DOHH2 (cell line): ENCODE results near the gene GGA2.
"Not testable (repeated sequence)": the region's sequence is repeated elsewhere in the genome, so short reads cannot be mapped to it uniquely, and the experiment has no call there.

ENCODE experiments used
- H3F3A ChIP-seq: fragments of 200-600 bp; sonication (generic), shearing (Covaris generic); 2 replicates; pipeline ENCODE4 v1.6.0; 2016; ENCODE audit warnings: antibody characterized with exemption, mild to moderate bottlenecking; ENCODE audit not compliant: control insufficient read depth, insufficient read depth
- H3K27ac ChIP-seq: fragments of 200-600 bp; sonication (generic); 2 replicates; pipeline ENCODE4 v1.5.1; 2014; ENCODE audit warnings: low read depth, mild to moderate bottlenecking, low read length, moderate library complexity
- H3K27me3 ChIP-seq: fragments of 200-600 bp; sonication (generic); 2 replicates; pipeline ENCODE4 v1.6.1; 2014; ENCODE audit warnings: mild to moderate bottlenecking, low read length, mixed read lengths; ENCODE audit not compliant: control insufficient read depth
- H3K36me3 ChIP-seq: fragments of 200-600 bp; sonication (generic); 2 replicates; pipeline ENCODE4 v1.6.1; 2014; ENCODE audit warnings: mild to moderate bottlenecking, low read length, moderate library complexity, mixed read lengths; ENCODE audit not compliant: control insufficient read depth
- H3K4me1 ChIP-seq: fragments of 200-600 bp; sonication (generic); 2 replicates; pipeline ENCODE4 v1.6.1; 2014; ENCODE audit warnings: mild to moderate bottlenecking, low read length, mixed read lengths; ENCODE audit not compliant: control insufficient read depth
- H3K4me2 ChIP-seq: fragments of 200-600 bp; sonication (generic); 2 replicates; pipeline ENCODE4 v1.6.0; 2014; ENCODE audit warnings: mild to moderate bottlenecking, low read length, moderate library complexity
- H3K4me3 ChIP-seq: fragments of 200-600 bp; sonication (generic); 2 replicates; pipeline ENCODE4 v1.5.1; 2014; ENCODE audit warnings: mild to moderate bottlenecking, low read length, mixed read lengths
- H3K79me2 ChIP-seq: fragments of 200-600 bp; sonication (generic); 2 replicates; pipeline ENCODE4 v1.6.1; 2014; ENCODE audit warnings: mild to moderate bottlenecking, low read length, mixed read lengths; ENCODE audit not compliant: control insufficient read depth
- H3K9me2 ChIP-seq: fragments of 200-600 bp; sonication (generic); replicated peaks from 2 replicates; pipeline ENCODE4 v1.6.1; 2014; ENCODE audit warnings: mild to moderate bottlenecking, low read length, mixed read lengths; ENCODE audit not compliant: control insufficient read depth
- H3K9me3 ChIP-seq: fragments of 200-600 bp; sonication (generic); 2 replicates; pipeline ENCODE4 v1.6.1; 2014; ENCODE audit warnings: antibody characterized with exemption, low read length, mixed read lengths; ENCODE audit not compliant: control insufficient read depth, insufficient read depth
- H4K20me1 ChIP-seq: fragments of 200-600 bp; sonication (generic); 2 replicates; pipeline ENCODE4 v1.6.0; 2014; ENCODE audit warnings: low read depth, mild to moderate bottlenecking, antibody characterized with exemption, low read length, moderate library complexity; ENCODE audit not compliant: control insufficient read depth, insufficient read depth
- EZH2phosphoT487 ChIP-seq: fragments of 200-600 bp; sonication (generic); IDR thresholded peaks from 2 replicates; pipeline ENCODE4 v1.6.1; 2017; ENCODE audit warnings: borderline replicate concordance, mild to moderate bottlenecking, antibody characterized with exemption, low read length, moderate library complexity, mixed read lengths
- TF ChIP-seq, protein P1 (sequence below): fragments of 200-600 bp; sonication (generic); IDR thresholded peaks from one replicate; pipeline ENCODE4 v1.5.1; 2014; ENCODE audit warnings: antibody characterized with exemption, mild to moderate bottlenecking, low read depth, low read length; ENCODE audit not compliant: poor library complexity, severe bottlenecking

Gene GGA2

GRCh38 chr16:23511731-23512130 is 1.4 kb upstream of the GGA2 start:
- peaks cover 44% of the 10 kb centered on the region for H3K36me3 ChIP-seq
- peaks cover 63% of the 10 kb centered on the region for H3K79me2 ChIP-seq
- H3K4me1 ChIP-seq, result peaks cover 68% of the 10 kb centered on the region
- peaks cover 15% of the 10 kb centered on the region for H4K20me1 ChIP-seq
- no peaks in the 10 kb centered on the region for H3K27me3 ChIP-seq
- H3K9me3 ChIP-seq, result no peaks in the 10 kb centered on the region
- peak overlapping the region; percentile 88 for H3K4me3 ChIP-seq
- peak overlapping the region; percentile 100 for H3K4me2 ChIP-seq
- no peaks in the 10 kb centered on the region for H3K9me2 ChIP-seq
- H3F3A ChIP-seq, result peaks cover 61% of the 10 kb centered on the region
- TF ChIP-seq, protein P1, sequence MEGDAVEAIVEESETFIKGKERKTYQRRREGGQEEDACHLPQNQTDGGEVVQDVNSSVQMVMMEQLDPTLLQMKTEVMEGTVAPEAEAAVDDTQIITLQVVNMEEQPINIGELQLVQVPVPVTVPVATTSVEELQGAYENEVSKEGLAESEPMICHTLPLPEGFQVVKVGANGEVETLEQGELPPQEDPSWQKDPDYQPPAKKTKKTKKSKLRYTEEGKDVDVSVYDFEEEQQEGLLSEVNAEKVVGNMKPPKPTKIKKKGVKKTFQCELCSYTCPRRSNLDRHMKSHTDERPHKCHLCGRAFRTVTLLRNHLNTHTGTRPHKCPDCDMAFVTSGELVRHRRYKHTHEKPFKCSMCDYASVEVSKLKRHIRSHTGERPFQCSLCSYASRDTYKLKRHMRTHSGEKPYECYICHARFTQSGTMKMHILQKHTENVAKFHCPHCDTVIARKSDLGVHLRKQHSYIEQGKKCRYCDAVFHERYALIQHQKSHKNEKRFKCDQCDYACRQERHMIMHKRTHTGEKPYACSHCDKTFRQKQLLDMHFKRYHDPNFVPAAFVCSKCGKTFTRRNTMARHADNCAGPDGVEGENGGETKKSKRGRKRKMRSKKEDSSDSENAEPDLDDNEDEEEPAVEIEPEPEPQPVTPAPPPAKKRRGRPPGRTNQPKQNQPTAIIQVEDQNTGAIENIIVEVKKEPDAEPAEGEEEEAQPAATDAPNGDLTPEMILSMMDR, result no peak
- no peak for TF ChIP-seq EZH2phosphoT487
- peak overlapping the region; percentile 100 for H3K27ac ChIP-seq

DNA sequence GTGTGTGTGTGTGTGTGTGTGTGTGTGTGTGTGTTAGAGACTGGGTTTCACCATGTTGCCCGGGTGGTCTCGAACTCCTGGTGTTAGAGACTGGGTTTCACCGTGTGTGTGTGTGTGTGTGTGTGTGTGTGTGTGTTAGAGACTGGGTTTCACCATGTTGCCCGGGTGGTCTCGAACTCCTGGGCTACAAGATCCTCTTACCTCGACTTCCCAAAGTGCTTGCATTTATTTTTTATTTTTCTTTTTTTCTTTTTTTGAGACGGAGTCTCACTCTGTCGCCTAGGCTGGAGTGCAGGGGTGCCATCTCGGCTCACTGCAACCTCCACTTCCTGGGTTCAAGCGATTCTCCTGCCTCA is 599 bp upstream of the GGA2 start:
- Histone ChIP-seq H3K4me3 (peak overlapping the region; percentile 88), H3K4me1 (peaks cover 68% of the 10 kb centered on the region), H3K4me2 (peak overlapping the region; percentile 100), H3K36me3 (peaks cover 53% of the 10 kb centered on the region), H3F3A (peaks cover 58% of the 10 kb centered on the region), H3K79me2 (peaks cover 65% of the 10 kb centered on the region), H3K27ac (peak overlapping the region; percentile 100), H4K20me1 (peaks cover 21% of the 10 kb centered on the region)
- not testable (repeated sequence) for H3K9me2 ChIP-seq, H3K27me3 ChIP-seq, H3K9me3 ChIP-seq

- peak overlapping the region; percentile 100 for H3K27ac ChIP-seq
- H3K4me2 ChIP-seq, result peak overlapping the region; percentile 100
- no peak for TF ChIP-seq EZH2phosphoT487
- TF ChIP-seq, protein P1, result no peak
These were observed 521 bp downstream of the GGA2 start for GRCh38 chr16:23509782-23510163.

GRCh38 chr16:23509441-23509754 is 896 bp downstream of the GGA2 start:
- Histone ChIP-seq H3K9me3 (no peaks in the 10 kb centered on the region), H4K20me1 (peaks cover 36% of the 10 kb centered on the region), H3F3A (peaks cover 49% of the 10 kb centered on the region), H3K79me2 (peaks cover 73% of the 10 kb centered on the region), H3K4me2 (peak overlapping the region; percentile 100), H3K36me3 (peaks cover 60% of the 10 kb centered on the region), H3K9me2 (no peaks in the 10 kb centered on the region), H3K4me1 (peaks cover 68% of the 10 kb centered on the region), H3K4me3 (peak overlapping the region; percentile 88), H3K27ac (peak overlapping the region; percentile 100), H3K27me3 (no peaks in the 10 kb centered on the region; the same call in 1 of the 2 replicates)
- TF ChIP-seq, protein P1, result no peak
- TF ChIP-seq EZH2phosphoT487, result no peak

More at GRCh38 chr16:23509782-23510163, 521 bp downstream of the GGA2 start:
- Histone ChIP-seq H3K4me1 (peaks cover 68% of the 10 kb centered on the region), H3K9me3 (no peaks in the 10 kb centered on the region), H3K9me2 (no peaks in the 10 kb centered on the region), H3F3A (peaks cover 52% of the 10 kb centered on the region), H3K36me3 (peaks cover 60% of the 10 kb centered on the region), H3K79me2 (peaks cover 71% of the 10 kb centered on the region), H4K20me1 (peaks cover 32% of the 10 kb centered on the region), H3K27me3 (no peaks in the 10 kb centered on the region; the same call in 1 of the 2 replicates), H3K4me3 (peak overlapping the region; percentile 88)
